Left hindlimb (tissue), 1 donor: ENCODE measurements around the gene DZANK1.
"Not testable (repeated sequence)": the region's sequence is repeated elsewhere in the genome, so short reads cannot be mapped to it uniquely, and the experiment has no call there.

Experiments
- DNase-seq: peaks from one replicate; pipeline ENCODE4 v3.0.0-alpha.2; 2018

DZANK1 gene

DNA sequence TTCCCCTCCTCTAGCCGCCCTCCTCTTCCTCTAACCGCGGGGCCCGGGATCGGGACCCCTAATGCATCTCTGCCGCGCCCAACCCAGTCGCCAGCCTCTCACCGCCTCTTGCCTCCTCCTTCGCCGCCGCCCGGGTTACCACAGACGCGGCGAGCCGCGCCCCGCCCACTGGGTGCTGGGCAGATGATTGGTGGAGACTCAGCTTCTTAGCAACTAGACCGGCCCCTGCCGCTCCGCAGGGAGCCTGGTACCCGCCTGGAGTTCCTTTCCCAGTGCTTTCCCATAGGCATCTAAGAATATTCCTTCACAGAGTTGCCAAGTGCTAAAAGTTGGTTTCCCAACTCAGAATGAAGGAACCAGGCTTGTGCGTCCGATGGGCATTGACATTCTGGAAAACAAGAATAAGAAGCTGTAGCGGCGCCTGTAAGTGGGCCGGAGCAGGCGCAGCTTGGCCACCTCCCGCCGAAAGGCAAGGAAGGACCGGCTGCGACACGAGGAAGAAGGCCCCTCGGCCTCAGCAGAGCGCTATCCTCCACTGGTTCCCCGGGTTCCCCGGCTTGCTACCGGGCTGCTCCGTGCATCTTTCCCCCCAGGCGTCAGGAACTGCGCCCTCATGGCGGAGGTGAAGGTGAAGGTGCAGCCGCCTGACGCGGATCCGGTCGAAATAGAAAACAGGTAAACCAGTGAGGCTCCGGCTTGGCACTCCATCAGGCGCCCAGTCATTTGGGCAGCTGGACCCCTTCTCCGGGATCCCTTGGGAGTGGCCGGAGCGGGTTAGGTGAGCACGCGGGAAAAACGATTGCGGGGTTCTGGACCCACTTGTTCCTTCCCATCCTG, at the start of gene DZANK1, which contains the start of gene POLR3F:
Gene DZANK1 (minus strand): TSS at position 137 of the 837 bp plus-strand sequence. CDS start 1,672 bp downstream, outside the sequence.
Gene POLR3F (plus strand): TSS at position 497 of the 837 bp plus-strand sequence. CDS start 117 bp downstream, at position 614.
- DNase-seq: peak; percentile 98

DNA sequence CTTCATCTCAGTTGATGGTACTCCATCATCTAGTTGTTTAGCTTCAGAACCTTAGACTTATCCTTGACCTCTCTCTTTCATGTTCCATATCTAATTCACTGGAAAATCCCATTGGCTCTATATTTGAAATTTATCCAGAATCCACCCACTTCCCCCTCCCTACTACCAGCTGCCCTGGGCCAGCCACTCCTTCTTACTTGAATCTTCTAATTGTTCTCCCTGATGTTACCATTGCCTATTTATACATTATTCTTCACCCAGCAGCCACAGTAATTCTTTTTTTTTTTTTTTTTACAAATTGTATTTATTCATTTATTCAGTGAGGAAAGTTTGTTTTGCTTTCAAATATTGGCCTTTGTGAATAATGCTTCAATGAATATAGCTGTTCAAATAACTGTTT, 49.1 kb upstream of the DZANK1 start:
- DNase-seq: no peak

DNA sequence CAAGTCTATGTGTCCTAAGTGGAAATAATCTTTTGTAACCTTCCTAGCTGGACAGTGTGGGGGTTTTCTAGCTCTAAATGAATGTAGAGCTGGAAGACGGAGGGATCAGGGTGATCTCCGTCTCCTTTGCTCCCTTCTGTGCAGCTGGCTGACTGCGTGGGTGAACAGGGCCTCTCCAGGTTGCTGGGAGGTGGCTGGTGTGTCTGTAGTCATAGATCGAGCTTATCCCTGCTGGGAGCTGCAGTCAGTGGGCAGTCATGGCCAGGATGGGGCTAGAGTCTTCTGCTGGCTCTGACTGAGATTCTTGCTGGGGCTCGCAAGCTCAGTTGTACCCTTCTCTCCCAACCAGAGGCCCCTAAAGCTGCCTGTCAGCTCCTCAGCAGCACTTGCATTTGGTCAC, 47.3 kb upstream of the DZANK1 start:
- DNase-seq: no peak

GRCh38 chr20:18513208-18513607, 46.4 kb upstream of the DZANK1 start:
- no peak for DNase-seq

- no peak for DNase-seq
Observed at GRCh38 chr20:18511571-18511970, 44.7 kb upstream of the DZANK1 start.

DNA sequence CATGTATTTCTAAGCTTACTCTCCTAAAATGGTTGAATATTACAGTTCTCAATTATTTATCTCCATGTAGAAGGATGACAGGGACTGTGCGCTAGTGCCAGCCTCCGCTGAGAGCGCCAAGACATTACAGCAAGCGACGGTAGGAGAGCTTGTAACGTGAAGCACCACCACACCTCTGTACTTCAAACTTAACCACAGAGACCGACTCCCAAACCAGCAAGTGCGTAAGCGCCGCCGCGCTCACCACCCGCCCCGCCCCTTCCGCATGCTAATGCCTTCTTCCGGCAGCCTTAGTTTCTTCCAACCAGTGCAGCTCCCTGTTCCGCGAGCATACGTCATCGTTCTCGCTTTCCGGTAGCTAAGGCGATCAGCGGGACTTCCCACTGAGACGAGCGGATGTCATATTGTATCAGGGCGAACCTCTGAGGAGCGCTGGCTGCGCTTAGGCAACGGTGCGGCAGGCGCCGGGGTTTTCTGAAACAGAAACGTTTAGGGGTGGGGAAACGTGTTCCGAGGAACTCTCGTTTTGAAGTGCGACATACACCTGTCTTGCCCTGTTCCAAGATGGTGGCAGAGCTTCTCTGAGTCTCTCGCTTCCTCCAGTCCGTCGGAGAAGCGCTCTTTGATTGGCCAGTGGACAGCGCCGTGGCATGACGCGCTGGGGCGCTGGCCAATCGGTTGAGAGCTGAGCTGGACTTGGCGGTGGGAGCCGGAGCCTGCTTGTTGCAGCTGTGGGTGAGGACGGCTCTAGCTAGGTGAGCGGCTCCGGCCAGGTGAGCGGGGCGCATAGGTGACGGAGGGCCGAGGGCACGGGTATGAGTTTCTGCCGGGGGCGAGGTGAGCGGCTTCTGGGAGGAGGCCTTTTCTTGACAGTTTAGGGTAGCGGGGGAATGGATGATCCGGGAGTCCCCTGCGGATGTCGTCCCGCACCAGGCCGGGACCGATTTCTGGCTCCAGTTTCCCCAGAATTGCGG, 40.7 kb upstream of the DZANK1 start, which contains the start of gene SEC23B:
Gene SEC23B (plus strand): TSS at position 723 of the 974 bp plus-strand sequence. CDS start 2,896 bp downstream, outside the sequence.
- DNase-seq: peak; percentile 97

GRCh38 chr20:18506744-18507143, 39.9 kb upstream of the DZANK1 start:
- DNase-seq: no peak

GRCh38 chr20:18504479-18505060, 37.7 kb upstream of the DZANK1 start:
- DNase-seq: peak; percentile 33

DNA sequence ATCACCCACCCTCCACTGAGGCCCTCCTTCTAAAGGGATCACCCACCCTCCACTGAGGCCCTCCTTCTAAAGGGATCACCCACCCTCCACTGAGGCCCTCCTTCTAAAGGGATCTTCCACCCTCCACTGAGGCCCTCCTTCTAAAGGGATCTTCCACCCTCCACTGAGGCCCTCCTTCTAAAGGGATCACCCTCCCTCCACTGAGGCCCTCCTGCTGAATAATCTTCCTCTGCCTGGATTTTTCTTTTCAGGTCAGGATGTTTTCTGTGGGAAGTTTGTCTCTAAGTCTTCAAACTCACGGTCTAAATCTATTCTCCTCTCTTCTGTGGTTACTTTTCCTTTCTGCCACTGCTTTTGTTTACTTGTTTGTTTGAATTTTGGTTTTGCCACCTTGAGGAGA, 34.8 kb upstream of the DZANK1 start:
- not testable (repeated sequence) for DNase-seq

GRCh38 chr20:18497603-18498002, 30.8 kb upstream of the DZANK1 start:
- DNase-seq: no peak

DNA sequence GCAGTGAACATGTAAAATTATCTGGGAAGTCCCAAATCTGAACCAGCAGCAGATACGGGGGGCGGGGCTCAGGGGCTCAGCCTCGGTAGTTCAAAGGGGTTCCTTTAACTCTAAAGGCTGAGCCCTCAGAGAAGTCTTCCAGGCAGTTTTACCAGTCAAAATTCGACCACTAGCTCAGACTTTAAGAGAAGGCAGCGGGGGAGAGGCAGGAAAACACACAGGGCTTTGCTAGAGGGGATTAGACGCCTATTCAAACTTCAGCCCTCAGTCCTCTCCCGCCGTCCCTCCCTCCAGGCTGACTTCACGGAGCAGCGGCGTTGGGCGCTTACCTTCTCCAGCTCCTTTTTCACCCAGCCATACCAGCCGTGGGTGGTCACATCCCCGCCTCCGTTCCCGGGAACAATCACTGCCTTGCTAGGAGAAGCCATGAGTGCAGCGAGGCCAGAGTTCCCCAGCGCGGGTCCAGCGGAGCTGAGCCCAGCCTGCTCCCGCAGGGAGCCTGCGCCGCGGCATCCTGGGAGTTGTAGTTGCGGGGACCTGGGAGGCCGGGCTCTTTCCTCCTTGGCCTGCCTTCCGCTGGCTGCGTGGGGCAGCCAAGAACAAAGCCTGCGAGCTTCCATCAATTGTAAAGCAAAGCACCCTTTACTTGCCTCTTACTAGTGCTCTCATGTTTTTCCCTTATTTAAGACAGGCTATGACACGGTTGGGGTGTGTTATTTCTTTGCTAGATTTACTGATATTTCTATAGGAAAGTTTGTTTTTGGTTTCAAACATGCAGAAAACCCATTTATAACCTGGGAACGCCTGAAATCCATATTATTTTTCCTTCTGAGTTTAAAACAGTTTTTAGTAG, 30.1 kb upstream of the DZANK1 start, which contains the start of gene RBBP9:
Gene RBBP9 (minus strand): TSS at position 486 of the 853 bp plus-strand sequence. CDS start 58 bp downstream, at position 428.
- peak; percentile 91 for DNase-seq

DNA sequence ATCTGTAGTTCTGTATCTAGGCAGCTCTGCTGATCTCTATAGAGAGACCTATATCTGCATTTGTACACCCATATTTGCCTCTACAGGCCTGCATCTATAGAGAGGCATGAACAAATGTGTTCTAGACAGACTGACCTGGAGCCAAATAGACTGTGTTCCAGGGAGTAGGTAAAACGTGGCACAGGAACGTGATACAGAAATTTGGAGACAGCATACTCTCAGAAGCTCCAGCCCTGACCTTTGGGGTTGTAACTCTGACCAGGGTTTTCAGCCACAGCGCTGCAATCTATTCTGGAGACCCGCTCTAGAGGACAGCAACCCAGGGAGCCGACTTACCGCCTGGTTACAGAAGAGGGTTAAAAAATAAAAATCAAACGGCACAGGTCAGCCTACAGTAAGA, 29.2 kb upstream of the DZANK1 start:
- no peak for DNase-seq

DNA sequence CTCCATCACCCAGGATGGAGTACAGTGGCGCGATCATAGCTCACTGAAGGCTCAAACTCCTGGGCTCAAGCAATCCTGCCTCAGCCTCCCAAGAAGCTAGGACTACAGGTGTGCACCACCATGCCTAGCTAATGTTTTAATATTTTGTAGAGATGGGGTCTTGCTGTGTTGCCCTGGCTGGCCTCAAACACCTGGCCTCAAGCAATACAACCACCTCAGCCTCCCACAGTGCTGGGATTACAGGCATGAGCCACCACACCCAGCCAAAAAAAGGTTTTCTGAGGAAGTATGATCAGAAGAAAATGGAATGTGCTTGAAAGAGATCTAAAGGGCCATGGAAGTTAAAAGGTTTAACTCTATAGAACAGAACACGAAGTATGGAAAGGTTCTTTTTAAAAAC, 21.5 kb upstream of the DZANK1 start:
- no peak for DNase-seq

DNA sequence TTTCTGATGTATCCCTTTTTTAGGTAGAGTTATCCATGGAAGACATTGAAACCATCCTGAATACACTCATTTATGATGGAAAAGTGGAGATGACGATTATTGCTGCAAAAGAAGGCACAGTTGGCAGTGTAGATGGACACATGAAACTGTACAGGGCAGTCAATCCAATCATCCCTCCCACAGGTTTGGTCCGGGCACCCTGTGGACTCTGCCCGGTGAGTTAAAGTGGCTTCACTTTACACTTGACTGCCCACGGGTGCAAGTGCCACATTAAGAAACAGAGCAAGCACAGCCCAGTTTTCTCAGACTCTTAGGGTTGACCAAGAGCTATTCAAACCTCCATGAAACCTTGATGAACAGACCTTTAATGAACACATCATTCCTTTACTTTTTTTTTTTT, 14.8 kb upstream of the DZANK1 start:
- no peak for DNase-seq

- no peak for DNase-seq
Observed at GRCh38 chr20:18477821-18478220, 11.0 kb upstream of the DZANK1 start.

GRCh38 chr20:18477218-18477617, 10.4 kb upstream of the DZANK1 start:
- DNase-seq: no peak

GRCh38 chr20:18466574-18466893, 296 bp downstream of the DZANK1 start:
- no peak for DNase-seq

- DNase-seq: no peak
Observed at GRCh38 chr20:18465536-18466200, 1.2 kb downstream of the DZANK1 start.

- DNase-seq: no peak
Observed at GRCh38 chr20:18456600-18456999, 10.2 kb downstream of the DZANK1 start.

GRCh38 chr20:18443886-18444285, 22.9 kb downstream of the DZANK1 start:
- no peak for DNase-seq

DNA sequence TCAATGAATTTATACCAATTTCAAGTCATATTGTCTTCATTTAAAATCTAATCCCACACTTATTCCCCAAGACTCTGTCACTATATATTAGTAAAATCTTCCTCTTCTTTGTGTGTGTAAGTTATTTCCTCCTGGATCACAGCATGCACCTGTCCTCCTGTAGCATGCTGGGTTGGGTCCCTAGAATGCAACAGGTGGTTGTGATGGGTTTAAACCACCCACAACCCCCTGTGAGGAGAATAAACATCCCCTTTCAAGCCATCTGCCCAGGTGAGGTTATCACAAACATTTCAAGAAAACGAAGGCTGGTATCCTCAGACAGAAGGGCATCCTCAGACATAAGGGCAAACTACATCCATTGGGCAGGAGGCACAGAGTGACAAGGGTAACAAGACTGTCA, 26.4 kb downstream of the DZANK1 start:
- DNase-seq: no peak
